Right lobe of liver (tissue), 6 donors: Measurements from ENCODE around the gene SGPP2. TPM values are rescaled to one million over a fixed set of nuclear protein-coding genes. Genes with fewer than 3 reads are reported as not detected.
"Not testable (repeated sequence)": the region's sequence is repeated elsewhere in the genome, so short reads cannot be mapped to it uniquely, and the experiment has no call there.

ENCODE experiments used
- ATAC-seq, 4 donors: fragments of 200-7000 bp; cut with Tn5 transposase; one replicate each; pipeline ENCODE4 v1.9.1; 2020; ENCODE audit warnings: mild to moderate bottlenecking in 4 of 4, moderate library complexity in 4 of 4
- DNase-seq, 3 donors: peaks; one replicate each; pipeline ENCODE4 v3.0.0-alpha.2; 2020
- H3K27ac ChIP-seq, 3 donors: fragments of 200-600 bp; one replicate each; pipeline ENCODE4 v1.8.0; 2022
- H3K27me3 ChIP-seq, 2 donors: fragments of 200-600 bp; one replicate each; pipeline ENCODE4 v1.8.0; 2022
- H3K36me3 ChIP-seq, 4 donors: fragments of 200-600 bp; sonication (generic) in 1 of 4; one replicate each; pipeline versions ENCODE4 v1.5.1 to v1.8.0; 2017 to 2022; ENCODE audit warnings: control low read depth in 1 of 4
- H3K4me1 ChIP-seq, 4 donors: fragments of 200-600 bp; sonication (generic) in 1 of 4; one replicate each; pipeline versions ENCODE4 v1.5.1 to v1.8.0; 2017 to 2022; ENCODE audit warnings: control low read depth in 1 of 4
- H3K4me3 ChIP-seq, 3 donors: fragments of 200-600 bp; one replicate each; pipeline ENCODE4 v1.8.0; 2022
- H3K9me3 ChIP-seq, 4 donors: fragments of 200-600 bp; sonication (generic) in 1 of 4; one replicate each; pipeline versions ENCODE4 v1.5.1 to v1.8.0; 2017 to 2022; ENCODE audit warnings: control low read depth in 1 of 4
- CTCF ChIP-seq, 4 donors: fragments of 200-600 bp in 3 of 4; fragments of 450-650 bp in 1 of 4; IDR thresholded peaks; one replicate each; pipeline versions ENCODE4 v1.5.1 to v1.8.0; 2016 to 2022; ENCODE audit warnings: antibody characterized with exemption in 4 of 4, mild to moderate bottlenecking in 2 of 4
- POLR2A ChIP-seq: fragments of 450-650 bp; IDR thresholded peaks from one replicate; pipeline ENCODE4 v1.6.1; 2017; ENCODE audit warnings: antibody characterized with exemption, mild to moderate bottlenecking
- WGBS: methylation state at CpG from one replicate; pipeline ENCODE4 v1.1.6; 2018; ENCODE audit warnings: low coverage, low lambda C conversion rate; ENCODE audit not compliant: insufficient coverage; ENCODE audit errors: missing lambda C conversion rate; 5-methylcytosine and 5-hydroxymethylcytosine counted together
- intact Hi-C, 2 donors: fragments of 100-400 bp; cut with DNase I; formaldehyde crosslinking; loops; one replicate each; pipeline versions ENCODE4 v1.11.2 to v1.14.1; 2022
- total RNA-seq, 6 experiments: library from RNA; depleted of rRNA in 2 of 6; stranded (reverse); fragments of >200 nt in 2 of 6; fragmentation: NEBNext Ultra II Directional in 3 of 6; extraction: Animal tissue kit (Norgen Biotek cat#: 25700) in 3 of 6; gene quantifications; one replicate each; pipeline versions ENCODE4 v1.1.0 to v1.2.4, GENCODE V29; 2016 to 2023
- donor health status: DM: no; HTN: yes; CAD: no.
- donor health status: DM: no; HTN: no; CAD: no.
- donor health status: DM: no; HTN: no; CAD: no.
- donor health status: DM: no; HTN: yes; CAD: no.
- donor health status: DM: no; HTN: yes; CAD: no.

The SGPP2 gene
- total RNA-seq, 6 experiments from 2014 or later: 0.14 to 0.25 (median 0.18) TPM

GRCh38 chr2:222430681-222431080 lies 6.3 kb downstream of the SGPP2 start:
- intact Hi-C loops: no loop called here
- ATAC-seq: no peak
- H3K27ac ChIP-seq: no peak overlapping the region

GRCh38 chr2:222431869-222432268 lies 7.5 kb downstream of the SGPP2 start:
- Histone ChIP-seq H3K4me3 (no peak overlapping the region), H3K9me3 (no peaks in the 10 kb centered on the region), H3K27ac (no peak overlapping the region), H3K27me3 (no peaks in the 10 kb centered on the region), H3K4me1 (no peaks in the 10 kb centered on the region), H3K36me3 (no peaks in the 10 kb centered on the region)
- WGBS: 44% methylated on average over 3 of the region's 3 CpGs
- intact Hi-C loops: no loop called here
- ATAC-seq: no peak
- TF ChIP-seq POLR2A (no peak), CTCF (IDR thresholded peaks at IDR 0.05) (no peak)
- no peak for DNase-seq

More at GRCh38 chr2:222430681-222431080, 6.3 kb downstream of the SGPP2 start:
- Histone ChIP-seq H3K9me3 (no peaks in the 10 kb centered on the region), H3K36me3 (no peaks in the 10 kb centered on the region), H3K4me1 (no peaks in the 10 kb centered on the region), H3K4me3 (no peak overlapping the region), H3K27me3 (no peaks in the 10 kb centered on the region)
- DNase-seq: no peak
- no peak for TF ChIP-seq POLR2A
- no peak for TF ChIP-seq CTCF (IDR thresholded peaks at IDR 0.05)

- DNase-seq (no peak), ATAC-seq (no peak)
- intact Hi-C loops: no loop called here
- no peak overlapping the region for H3K27ac ChIP-seq
- H3K36me3 ChIP-seq: no peaks in the 10 kb centered on the region
- TF ChIP-seq CTCF (IDR thresholded peaks at IDR 0.05) (no peak), POLR2A (no peak)
- 25% methylated on average over 7 of the region's 9 CpGs for WGBS
- no peaks in the 10 kb centered on the region for H3K9me3 ChIP-seq
- no peaks in the 10 kb centered on the region for H3K27me3 ChIP-seq
- no peaks in the 10 kb centered on the region for H3K4me1 ChIP-seq
- H3K4me3 ChIP-seq: no peak overlapping the region
Observed at GRCh38 chr2:222433332-222434173, 9.2 kb downstream of the SGPP2 start.

GRCh38 chr2:222434204-222434603 lies 9.9 kb downstream of the SGPP2 start:
- WGBS: 53% methylated on average over 3 of the region's 4 CpGs

GRCh38 chr2:222435400-222436039 lies 11.2 kb downstream of the SGPP2 start:
- DNase-seq, H3K27me3 ChIP-seq, ATAC-seq, intact Hi-C loops, H3K4me3 ChIP-seq, H3K36me3 ChIP-seq, H3K4me1 ChIP-seq, H3K27ac ChIP-seq, H3K9me3 ChIP-seq: not testable (repeated sequence)
- WGBS: 73% methylated on average over 6 of the region's 6 CpGs

More at GRCh38 chr2:222434204-222434603, 9.9 kb downstream of the SGPP2 start:
- intact Hi-C loops: no loop called here
- TF ChIP-seq POLR2A (no peak), CTCF (IDR thresholded peaks at IDR 0.05) (no peak)
- ATAC-seq (no peak), DNase-seq (no peak)
- no peak overlapping the region for H3K27ac ChIP-seq
- H3K4me1 ChIP-seq: no peaks in the 10 kb centered on the region
- H3K4me3 ChIP-seq: no peak overlapping the region
- H3K36me3 ChIP-seq: no peaks in the 10 kb centered on the region
- no peaks in the 10 kb centered on the region for H3K9me3 ChIP-seq
- H3K27me3 ChIP-seq: no peaks in the 10 kb centered on the region
